Stomach (tissue), 4 donors: ENCODE data around the gene PRR5L.

Experiments
- EP300 ChIP-seq: sonication (generic); formaldehyde crosslinking; IDR thresholded peaks from one replicate; pipeline ENCODE4 v1.6.1; 2017; ENCODE audit warnings: antibody characterized with exemption
- POLR2A ChIP-seq, 4 donors: fragments of 450-650 bp; IDR thresholded peaks; one replicate each; pipeline ENCODE4 v1.6.1; 2016; ENCODE audit warnings: antibody characterized with exemption in 4 of 4, control low read depth in 2 of 4, mild to moderate bottlenecking in 1 of 4, moderate library complexity in 1 of 4
- POLR2AphosphoS5 ChIP-seq, 3 donors: sonication (generic); formaldehyde crosslinking; IDR thresholded peaks; one replicate each; pipeline ENCODE4 v1.6.1; 2016; ENCODE audit warnings: antibody characterized with exemption in 3 of 3
- TF ChIP-seq, protein P1 (sequence below), 7 experiments: fragments of 450-650 bp in 4 of 7; fragments of 200-600 bp in 3 of 7; sonication (generic) in 3 of 7; IDR thresholded peaks; one replicate each; pipeline ENCODE4 v1.5.1; 2016 to 2019; ENCODE audit warnings: antibody characterized with exemption in 7 of 7, control low read depth in 2 of 7, mild to moderate bottlenecking in 1 of 7

GRCh38 chr11:36354221-36355003, 58.3 kb downstream of the PRR5L start:
- TF ChIP-seq, protein P1, sequence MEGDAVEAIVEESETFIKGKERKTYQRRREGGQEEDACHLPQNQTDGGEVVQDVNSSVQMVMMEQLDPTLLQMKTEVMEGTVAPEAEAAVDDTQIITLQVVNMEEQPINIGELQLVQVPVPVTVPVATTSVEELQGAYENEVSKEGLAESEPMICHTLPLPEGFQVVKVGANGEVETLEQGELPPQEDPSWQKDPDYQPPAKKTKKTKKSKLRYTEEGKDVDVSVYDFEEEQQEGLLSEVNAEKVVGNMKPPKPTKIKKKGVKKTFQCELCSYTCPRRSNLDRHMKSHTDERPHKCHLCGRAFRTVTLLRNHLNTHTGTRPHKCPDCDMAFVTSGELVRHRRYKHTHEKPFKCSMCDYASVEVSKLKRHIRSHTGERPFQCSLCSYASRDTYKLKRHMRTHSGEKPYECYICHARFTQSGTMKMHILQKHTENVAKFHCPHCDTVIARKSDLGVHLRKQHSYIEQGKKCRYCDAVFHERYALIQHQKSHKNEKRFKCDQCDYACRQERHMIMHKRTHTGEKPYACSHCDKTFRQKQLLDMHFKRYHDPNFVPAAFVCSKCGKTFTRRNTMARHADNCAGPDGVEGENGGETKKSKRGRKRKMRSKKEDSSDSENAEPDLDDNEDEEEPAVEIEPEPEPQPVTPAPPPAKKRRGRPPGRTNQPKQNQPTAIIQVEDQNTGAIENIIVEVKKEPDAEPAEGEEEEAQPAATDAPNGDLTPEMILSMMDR (IDR thresholded peaks at IDR 0.05), result no peak
- no peak for TF ChIP-seq POLR2A (IDR thresholded peaks at IDR 0.05)
- TF ChIP-seq EP300, result no peak
- no peak for TF ChIP-seq POLR2AphosphoS5 (IDR thresholded peaks at IDR 0.05)
